Smooth muscle cell (in vitro differentiated cells): ENCODE measurements around the gene DPF3. TPM values are rescaled to one million over a fixed set of nuclear protein-coding genes. Genes with fewer than 3 reads are reported as not detected.

Experiments used
- DNase-seq: peaks from one replicate; lab custom pipeline; 2025; ENCODE audit not compliant: unreplicated experiment; lab: John Stamatoyannopoulos, UW
- H2AFZ ChIP-seq: fragments of 200-600 bp; sonication (generic); 2 replicates; pipeline ENCODE4 v1.6.0; 2016; ENCODE audit warnings: antibody characterized with exemption, low read depth, mild to moderate bottlenecking
- H3F3A ChIP-seq: fragments of 200-600 bp; sonication (generic); 2 replicates; pipeline ENCODE4 v1.6.0; 2017; ENCODE audit warnings: antibody characterized with exemption, low read depth
- H3K27ac ChIP-seq: fragments of 200-600 bp; sonication (generic); 2 replicates; pipeline ENCODE4 v1.5.1; 2016; ENCODE audit warnings: low read depth, mild to moderate bottlenecking
- H3K27me3 ChIP-seq: fragments of 200-600 bp; sonication (generic); 2 replicates; pipeline ENCODE4 v1.6.1; 2016; ENCODE audit warnings: low read depth, mild to moderate bottlenecking
- H3K36me3 ChIP-seq: fragments of 200-600 bp; sonication (generic); 2 replicates; pipeline ENCODE4 v1.5.1; 2016; ENCODE audit warnings: low read depth
- H3K4me1 ChIP-seq: fragments of 200-600 bp; sonication (generic); 2 replicates; pipeline ENCODE4 v1.5.1; 2016; ENCODE audit warnings: low read depth
- H3K4me2 ChIP-seq: fragments of 200-600 bp; sonication (generic); 2 replicates; pipeline ENCODE4 v1.6.0; 2016; ENCODE audit warnings: mild to moderate bottlenecking
- H3K4me3 ChIP-seq: fragments of 200-600 bp; sonication (generic); 2 replicates; pipeline ENCODE4 v1.5.1; 2016; ENCODE audit warnings: mild to moderate bottlenecking
- H3K79me2 ChIP-seq: fragments of 200-600 bp; sonication (generic); 2 replicates; pipeline ENCODE4 v1.6.0; 2016; ENCODE audit warnings: low read depth, mild to moderate bottlenecking
- H3K9ac ChIP-seq: fragments of 200-600 bp; sonication (generic); 2 replicates; pipeline ENCODE4 v1.6.0; 2016; ENCODE audit warnings: low read depth
- H3K9me3 ChIP-seq: fragments of 200-600 bp; sonication (generic); replicated peaks from 2 replicates; pipeline ENCODE4 v1.5.1; 2016; ENCODE audit warnings: low read depth
- H4K20me1 ChIP-seq: fragments of 200-600 bp; sonication (generic); 2 replicates; pipeline ENCODE4 v1.6.0; 2016; ENCODE audit warnings: low read depth
- WGBS: methylation state at CpG from one replicate; pipeline ENCODE4 v1.1.7; 2016; ENCODE audit warnings: low lambda C conversion rate; 5-methylcytosine and 5-hydroxymethylcytosine counted together
- polyA plus RNA-seq: library from polyadenylated mRNA; unstranded; fragments of >200 nt; fragmentation: Nextera tagmentation; extraction: Ambion mirVana; gene quantifications from 2 replicates; pipeline ENCODE4 v1.2.1, GENCODE V29; 2016
- total RNA-seq: library from RNA; depleted of rRNA; stranded (reverse); fragments of >200 nt; gene quantifications from 2 replicates; pipeline ENCODE4 v1.2.3, GENCODE V29; 2014
- TF ChIP-seq, protein P1 (sequence below): fragments of 200-600 bp; sonication (generic); IDR thresholded peaks from 2 replicates; pipeline ENCODE4 v1.5.1; 2017; ENCODE audit warnings: borderline replicate concordance, mild to moderate bottlenecking, antibody characterized with exemption; ENCODE audit not compliant: insufficient read depth, poor library complexity, severe bottlenecking

DPF3 gene
- total and polyA plus RNA-seq, 2 experiments from 2014 or later, result 4.9 to 12.6 TPM

GRCh38 chr14:72888636-72889201 is 5.2 kb downstream of the DPF3 start:
- Histone ChIP-seq H3K27me3 (peaks cover 29% of the 10 kb centered on the region), H3K36me3 (no peaks in the 10 kb centered on the region), H3K9me3 (no peaks in the 10 kb centered on the region), H3K79me2 (peaks cover 16% of the 10 kb centered on the region), H3K9ac (no peak overlapping the region), H3K27ac (no peak overlapping the region), H4K20me1 (peaks cover 19% of the 10 kb centered on the region), H3F3A (no peaks in the 10 kb centered on the region), H3K4me3 (no peak overlapping the region), H2AFZ (no peak overlapping the region), H3K4me2 (peak overlapping the region; percentile 35), H3K4me1 (peaks cover 45% of the 10 kb centered on the region)
- WGBS, result 25% methylated on average over 2 of the region's 2 CpGs
- no peak for DNase-seq
- TF ChIP-seq, protein P1, sequence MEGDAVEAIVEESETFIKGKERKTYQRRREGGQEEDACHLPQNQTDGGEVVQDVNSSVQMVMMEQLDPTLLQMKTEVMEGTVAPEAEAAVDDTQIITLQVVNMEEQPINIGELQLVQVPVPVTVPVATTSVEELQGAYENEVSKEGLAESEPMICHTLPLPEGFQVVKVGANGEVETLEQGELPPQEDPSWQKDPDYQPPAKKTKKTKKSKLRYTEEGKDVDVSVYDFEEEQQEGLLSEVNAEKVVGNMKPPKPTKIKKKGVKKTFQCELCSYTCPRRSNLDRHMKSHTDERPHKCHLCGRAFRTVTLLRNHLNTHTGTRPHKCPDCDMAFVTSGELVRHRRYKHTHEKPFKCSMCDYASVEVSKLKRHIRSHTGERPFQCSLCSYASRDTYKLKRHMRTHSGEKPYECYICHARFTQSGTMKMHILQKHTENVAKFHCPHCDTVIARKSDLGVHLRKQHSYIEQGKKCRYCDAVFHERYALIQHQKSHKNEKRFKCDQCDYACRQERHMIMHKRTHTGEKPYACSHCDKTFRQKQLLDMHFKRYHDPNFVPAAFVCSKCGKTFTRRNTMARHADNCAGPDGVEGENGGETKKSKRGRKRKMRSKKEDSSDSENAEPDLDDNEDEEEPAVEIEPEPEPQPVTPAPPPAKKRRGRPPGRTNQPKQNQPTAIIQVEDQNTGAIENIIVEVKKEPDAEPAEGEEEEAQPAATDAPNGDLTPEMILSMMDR, result no peak

DNA sequence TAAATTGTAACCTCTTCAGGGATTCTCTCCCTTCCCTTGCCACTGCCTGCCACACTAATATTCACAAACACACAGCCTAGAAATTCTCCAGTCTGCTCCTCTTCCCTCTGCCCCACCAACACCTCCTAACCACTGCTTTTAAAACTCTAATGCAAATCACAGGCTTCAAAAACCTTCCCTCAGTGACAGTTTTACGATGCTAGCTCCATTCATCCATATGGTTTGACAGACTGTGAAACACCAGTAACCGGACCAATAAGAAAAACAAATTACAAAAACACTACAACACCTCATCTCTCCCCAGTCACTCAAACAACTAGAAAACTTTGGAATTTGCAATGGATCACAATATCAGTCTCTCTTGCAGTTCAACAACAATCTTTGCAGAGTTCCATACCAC is 5.7 kb downstream of the DPF3 start:
- Histone ChIP-seq H4K20me1 (peaks cover 19% of the 10 kb centered on the region), H2AFZ (no peak overlapping the region), H3K27ac (no peak overlapping the region), H3K36me3 (no peaks in the 10 kb centered on the region), H3K9me3 (no peaks in the 10 kb centered on the region), H3K4me3 (no peak overlapping the region), H3K27me3 (peaks cover 29% of the 10 kb centered on the region), H3K9ac (no peak overlapping the region), H3K79me2 (peaks cover 16% of the 10 kb centered on the region), H3F3A (no peaks in the 10 kb centered on the region), H3K4me2 (peak overlapping the region; percentile 35), H3K4me1 (peaks cover 45% of the 10 kb centered on the region)
- DNase-seq, result no peak
- TF ChIP-seq, protein P1, result no peak
- WGBS, result 39% methylated on average over 2 of the region's 2 CpGs

DNA sequence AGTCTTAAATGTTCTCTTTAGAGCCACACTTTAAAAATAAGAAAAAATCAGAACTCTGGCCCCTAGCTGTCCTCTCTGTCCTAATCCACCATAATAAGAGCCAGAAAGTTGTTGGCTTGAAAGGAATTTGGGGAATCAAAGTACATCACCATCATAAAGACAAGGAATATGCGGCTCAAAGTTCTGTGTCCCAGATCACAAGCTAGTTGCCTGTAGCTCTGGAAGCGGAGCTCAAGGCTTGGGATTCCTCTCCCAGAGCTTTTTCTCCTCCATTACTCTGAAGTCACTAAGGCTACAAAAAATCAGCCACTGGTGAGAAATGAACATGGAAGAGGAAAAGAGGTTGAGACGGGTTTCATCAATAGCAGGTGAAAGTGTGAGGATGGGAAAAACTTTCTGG is 6.4 kb downstream of the DPF3 start:
- Histone ChIP-seq H3K36me3 (no peaks in the 10 kb centered on the region), H3K4me3 (no peak overlapping the region), H3K79me2 (peaks cover 16% of the 10 kb centered on the region), H3K9me3 (no peaks in the 10 kb centered on the region), H3K4me1 (peaks cover 43% of the 10 kb centered on the region), H2AFZ (no peak overlapping the region), H3K27me3 (peaks cover 25% of the 10 kb centered on the region), H3K9ac (no peak overlapping the region), H3K27ac (no peak overlapping the region), H3K4me2 (no peak overlapping the region), H4K20me1 (peaks cover 19% of the 10 kb centered on the region), H3F3A (no peaks in the 10 kb centered on the region)
- no peak for DNase-seq
- 59% methylated on average over 3 of the region's 3 CpGs for WGBS
- TF ChIP-seq, protein P1, result no peak

- Histone ChIP-seq H3F3A (no peaks in the 10 kb centered on the region), H2AFZ (no peak overlapping the region), H3K27me3 (no peaks in the 10 kb centered on the region), H3K4me1 (peaks cover 17% of the 10 kb centered on the region), H3K4me3 (no peak overlapping the region), H3K9me3 (no peaks in the 10 kb centered on the region), H3K4me2 (no peak overlapping the region), H4K20me1 (peaks cover 9% of the 10 kb centered on the region), H3K27ac (no peak overlapping the region), H3K79me2 (no peaks in the 10 kb centered on the region), H3K36me3 (no peaks in the 10 kb centered on the region), H3K9ac (no peak overlapping the region)
- 86% methylated on average over 4 of the region's 4 CpGs for WGBS
- no peak for DNase-seq
- TF ChIP-seq, protein P1, result no peak
Measured at GRCh38 chr14:72884386-72884785, 9.5 kb downstream of the DPF3 start.
